AG04450 (cell line): ENCODE results near the gene HOXC10. TPM values are rescaled to one million over a fixed set of nuclear protein-coding genes. Genes with fewer than 3 reads are reported as not detected.
A peak's percentile ranks its signal among the peaks of the same experiment; 100 is the strongest.

Experiments
- CTCF ChIA-PET: fragments of 300-600, 350-600 bp; formaldehyde crosslinking; extraction: SDS; loops from one replicate; lab custom pipeline; 2022; ENCODE audit warnings: antibody characterized with exemption, inconsistent platforms; lab: Charles Lee
- POLR2A ChIA-PET: fragments of 350-600 bp; formaldehyde crosslinking; extraction: SDS; loops from one replicate; lab custom pipeline; 2021; ENCODE audit warnings: antibody characterized with exemption, inconsistent platforms; lab: Yijun Ruan, JAX
- DNase-seq: peaks from one replicate; pipeline ENCODE4 v3.0.0-alpha.2; 2011; ENCODE audit warnings: low read depth, low spot score
- H3K27ac ChIP-seq: one replicate; pipeline ENCODE4 v1.5.1; 2012; ENCODE audit warnings: low read depth, low read length, control low read depth
- H3K27me3 ChIP-seq: one replicate; pipeline ENCODE4 v1.6.0; 2012; ENCODE audit warnings: low read length; ENCODE audit not compliant: control insufficient read depth, insufficient read depth
- H3K4me3 ChIP-seq: 2 replicates; pipeline ENCODE4 v1.5.1; 2011; ENCODE audit warnings: mild to moderate bottlenecking, low read depth, low read length, control low read depth
- H3K9me3 ChIP-seq: 2 replicates; pipeline ENCODE4 v1.5.1; 2012; ENCODE audit warnings: low read length; ENCODE audit not compliant: control insufficient read depth, insufficient read depth
- polyA minus RNA-seq: library from RNA; depleted of rRNA, polyadenylated mRNA; stranded (reverse); fragments of >200 nt; gene quantifications from 2 replicates; pipeline ENCODE4 v1.2.3, GENCODE V29; 2011; rRNA and poly(A)+ RNA removed
- polyA plus RNA-seq: library from polyadenylated mRNA; depleted of rRNA; stranded (reverse); fragments of >200 nt; gene quantifications from 2 replicates; pipeline ENCODE4 v1.2.3, GENCODE V29; 2011; rRNA removed
- TF ChIP-seq, protein P1 (sequence below): IDR thresholded peaks from 2 replicates; pipeline ENCODE4 v1.5.1; 2011; ENCODE audit warnings: low read depth, low read length, control low read depth, inconsistent platforms

HOXC10 gene
- not detected in 2 replicates for polyA plus RNA-seq
- polyA minus RNA-seq = not detected in 2 replicates

DNA sequence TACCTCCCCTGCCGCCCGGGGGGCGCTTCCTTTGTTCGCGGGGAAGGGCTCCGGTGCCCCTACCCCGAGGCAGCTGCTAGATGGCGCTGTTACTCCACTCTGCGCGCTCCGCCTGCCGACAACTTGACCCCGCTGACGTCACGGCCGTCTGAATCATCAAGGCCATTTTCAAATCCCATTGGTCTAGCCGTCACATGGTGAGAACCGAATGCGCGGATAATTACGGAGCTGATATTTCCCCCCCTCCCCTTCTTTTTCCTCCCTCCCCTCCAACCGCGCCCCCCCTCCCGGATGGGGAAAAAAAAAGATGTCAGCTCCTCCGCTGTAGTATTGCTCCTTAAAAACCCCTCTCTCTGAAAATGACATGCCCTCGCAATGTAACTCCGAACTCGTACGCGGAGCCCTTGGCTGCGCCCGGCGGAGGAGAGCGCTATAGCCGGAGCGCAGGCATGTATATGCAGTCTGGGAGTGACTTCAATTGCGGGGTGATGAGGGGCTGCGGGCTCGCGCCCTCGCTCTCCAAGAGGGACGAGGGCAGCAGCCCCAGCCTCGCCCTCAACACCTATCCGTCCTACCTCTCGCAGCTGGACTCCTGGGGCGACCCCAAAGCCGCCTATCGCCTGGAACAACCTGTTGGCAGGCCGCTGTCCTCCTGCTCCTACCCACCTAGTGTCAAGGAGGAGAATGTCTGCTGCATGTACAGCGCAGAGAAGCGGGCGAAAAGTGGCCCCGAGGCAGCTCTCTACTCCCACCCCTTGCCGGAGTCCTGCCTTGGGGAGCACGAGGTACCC lies at the start of gene HOXC10:
Gene HOXC10, plus strand, starts transcription at position 246 of the 791 bp plus-strand sequence. Its CDS starts 114 bp downstream, at position 360.
- Histone ChIP-seq H3K27ac (no peak within 1 kb of the TSS), H3K4me3 (no peak within 1 kb of the TSS), H3K9me3 (peaks cover 22% of the 10 kb centered on the region), H3K27me3 (peaks cover 90% of the 10 kb centered on the region)
- TF ChIP-seq, protein P1, sequence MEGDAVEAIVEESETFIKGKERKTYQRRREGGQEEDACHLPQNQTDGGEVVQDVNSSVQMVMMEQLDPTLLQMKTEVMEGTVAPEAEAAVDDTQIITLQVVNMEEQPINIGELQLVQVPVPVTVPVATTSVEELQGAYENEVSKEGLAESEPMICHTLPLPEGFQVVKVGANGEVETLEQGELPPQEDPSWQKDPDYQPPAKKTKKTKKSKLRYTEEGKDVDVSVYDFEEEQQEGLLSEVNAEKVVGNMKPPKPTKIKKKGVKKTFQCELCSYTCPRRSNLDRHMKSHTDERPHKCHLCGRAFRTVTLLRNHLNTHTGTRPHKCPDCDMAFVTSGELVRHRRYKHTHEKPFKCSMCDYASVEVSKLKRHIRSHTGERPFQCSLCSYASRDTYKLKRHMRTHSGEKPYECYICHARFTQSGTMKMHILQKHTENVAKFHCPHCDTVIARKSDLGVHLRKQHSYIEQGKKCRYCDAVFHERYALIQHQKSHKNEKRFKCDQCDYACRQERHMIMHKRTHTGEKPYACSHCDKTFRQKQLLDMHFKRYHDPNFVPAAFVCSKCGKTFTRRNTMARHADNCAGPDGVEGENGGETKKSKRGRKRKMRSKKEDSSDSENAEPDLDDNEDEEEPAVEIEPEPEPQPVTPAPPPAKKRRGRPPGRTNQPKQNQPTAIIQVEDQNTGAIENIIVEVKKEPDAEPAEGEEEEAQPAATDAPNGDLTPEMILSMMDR = peak; percentile 45
- ChIA-PET CTCF (interaction anchor here (0.6 to 0.7 kb wide), 3 partner anchors 212 to 226 kb away, joined by 3 read pairs; no protein-coding TSS in a partner anchor), POLR2A (no interaction called here)
- peak; percentile 16 for DNase-seq

DNA sequence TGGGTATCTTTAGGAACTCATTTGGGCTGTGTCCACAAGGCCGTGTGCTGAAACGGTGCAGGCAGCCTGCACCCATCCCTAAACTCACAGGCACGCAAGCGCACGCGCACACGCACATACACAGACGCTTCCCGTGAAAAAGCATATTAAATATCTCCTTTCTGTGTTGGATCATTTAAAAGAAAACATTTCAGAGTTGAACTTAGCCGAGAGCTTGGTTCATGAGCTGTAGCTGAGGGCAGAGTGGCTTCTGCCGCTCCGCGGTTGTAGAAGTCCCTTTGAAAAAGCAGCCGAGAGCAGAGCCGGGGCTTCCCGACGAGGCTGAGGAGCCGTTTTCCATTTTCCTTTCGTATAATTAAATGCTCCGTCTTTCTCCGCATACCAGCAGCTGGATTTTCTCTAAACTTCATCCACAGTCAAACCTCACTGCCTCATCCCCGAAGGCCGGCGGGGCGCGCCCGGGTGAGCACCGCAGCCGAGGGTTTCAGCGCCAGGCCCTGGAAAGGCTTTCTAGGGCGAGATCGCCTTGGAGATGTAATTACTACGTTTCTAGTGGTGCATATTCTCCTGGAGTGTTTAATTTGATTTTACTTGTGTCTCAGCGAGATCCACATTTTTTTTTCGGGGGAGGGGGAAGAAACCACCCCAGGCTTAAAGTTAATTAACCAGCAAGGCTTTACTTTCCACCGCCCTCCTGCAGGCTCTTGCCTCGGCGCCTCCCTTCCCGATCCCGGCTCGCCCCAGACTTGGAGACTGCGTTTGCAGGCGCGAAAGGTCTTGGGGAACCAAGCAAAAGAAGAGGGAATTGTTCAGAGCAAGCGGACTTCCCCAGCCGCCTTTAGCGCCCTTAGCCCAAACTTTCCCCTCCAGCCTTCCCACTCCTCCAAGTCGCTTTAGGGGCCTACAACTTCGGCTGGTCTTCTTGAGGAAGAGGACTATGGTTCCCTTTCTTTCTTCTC lies 49.3 kb upstream of the HOXC10 start:
- no peak overlapping the region for H3K4me3 ChIP-seq
- H3K27ac ChIP-seq = no peak overlapping the region
- H3K9me3 ChIP-seq = peaks cover 15% of the 10 kb centered on the region; the same call in 1 of the 2 replicates
- H3K27me3 ChIP-seq = peaks cover 95% of the 10 kb centered on the region
- TF ChIP-seq, protein P1 = no peak
- POLR2A ChIA-PET = no interaction called here
- no peak for DNase-seq
- CTCF ChIA-PET = no interaction called here

DNA sequence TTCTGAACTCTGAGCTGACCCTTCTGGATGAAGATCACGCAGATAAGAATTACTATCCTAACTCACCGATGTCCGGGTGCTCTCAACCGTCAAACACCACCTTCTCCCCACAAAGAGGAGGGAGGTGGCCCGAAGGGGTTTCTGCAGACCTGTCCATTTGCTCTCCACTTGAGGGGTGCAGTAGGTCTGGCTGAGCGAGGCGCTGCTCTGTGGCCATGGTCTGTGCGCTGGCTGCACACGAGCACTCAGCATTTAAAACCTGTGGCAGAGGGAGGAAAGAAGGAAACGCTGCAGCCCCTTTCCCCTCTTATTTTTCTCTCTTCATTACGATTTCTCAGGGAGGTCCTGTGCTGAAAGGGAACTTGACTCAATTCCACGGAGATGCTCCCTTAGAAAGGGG lies 47.8 kb upstream of the HOXC10 start:
- POLR2A ChIA-PET = no interaction called here
- TF ChIP-seq, protein P1 = no peak
- no peak overlapping the region for H3K4me3 ChIP-seq
- H3K27me3 ChIP-seq = peaks cover 96% of the 10 kb centered on the region
- CTCF ChIA-PET = no interaction called here
- no peak for DNase-seq
- H3K27ac ChIP-seq = no peak overlapping the region
- peaks cover 15% of the 10 kb centered on the region; the same call in 1 of the 2 replicates for H3K9me3 ChIP-seq

- Histone ChIP-seq H3K27me3 (peaks cover 94% of the 10 kb centered on the region), H3K4me3 (no peak overlapping the region), H3K27ac (no peak overlapping the region), H3K9me3 (peaks cover 15% of the 10 kb centered on the region; the same call in 1 of the 2 replicates)
- POLR2A ChIA-PET = no interaction called here
- DNase-seq = no peak
- TF ChIP-seq, protein P1 = no peak
- CTCF ChIA-PET = no interaction called here
Measured at GRCh38 chr12:53937596-53938325, 47.2 kb upstream of the HOXC10 start.
